Epithelial cell of proximal tubule (primary cell): ENCODE data around the gene FOXO1. TPM values are rescaled to one million over a fixed set of nuclear protein-coding genes. Genes with fewer than 3 reads are reported as not detected.

Source experiments
- DNase-seq: peaks from one replicate; pipeline ENCODE4 v3.0.0-alpha.2; 2011; ENCODE audit warnings: low read depth
- H3K4me3 ChIP-seq: 2 replicates; pipeline ENCODE4 v1.5.1; 2011; ENCODE audit warnings: low read depth, mild to moderate bottlenecking, low read length
- CTCF ChIP-seq: conservative IDR thresholded peaks from 2 replicates; pipeline ENCODE4 v1.5.1; 2012; ENCODE audit warnings: low read depth, mild to moderate bottlenecking, low read length
- total RNA-seq: library from RNA; depleted of rRNA; stranded (reverse); fragments of >200 nt; gene quantifications from 2 replicates; pipeline ENCODE4 v1.2.3, GENCODE V29; 2015

Gene FOXO1
- total RNA-seq, 1 donor from 2014 or later, result 6.3 TPM

- DNase-seq, result peak; percentile 70
- no peak for TF ChIP-seq CTCF
- no peak overlapping the region for H3K4me3 ChIP-seq
These were observed 27.2 kb downstream of the FOXO1 start for GRCh38 chr13:40639221-40639681.

- TF ChIP-seq CTCF, result no peak
- H3K4me3 ChIP-seq, result no peak overlapping the region
- no peak for DNase-seq
These were observed 28.8 kb downstream of the FOXO1 start for GRCh38 chr13:40637643-40638042.

- no peak overlapping the region for H3K4me3 ChIP-seq
- TF ChIP-seq CTCF, result no peak
- DNase-seq, result no peak
These were observed 31.0 kb downstream of the FOXO1 start for GRCh38 chr13:40635315-40635995.

- H3K4me3 ChIP-seq, result no peak overlapping the region
- DNase-seq, result no peak
- no peak for TF ChIP-seq CTCF
These were observed 33.5 kb downstream of the FOXO1 start for GRCh38 chr13:40632915-40633314.

GRCh38 chr13:40631605-40632004 lies 34.8 kb downstream of the FOXO1 start:
- TF ChIP-seq CTCF, result no peak
- no peak overlapping the region for H3K4me3 ChIP-seq
- DNase-seq, result no peak

- DNase-seq, result no peak
- TF ChIP-seq CTCF, result no peak
- H3K4me3 ChIP-seq, result no peak overlapping the region
These were observed 36.6 kb downstream of the FOXO1 start for GRCh38 chr13:40629678-40630384.
